Tibial artery (tissue), 4 donors: ENCODE results near the gene CISD1.

Source experiments
- DNase-seq, 2 donors: peaks; one replicate each; pipeline ENCODE4 v3.0.0-alpha.2; 2019
- H3K27ac ChIP-seq, 2 donors: fragments of 200-600 bp; sonication (generic) in 1 of 2; 1 replicate in 1 of 2; 2 replicates in 1 of 2; pipeline ENCODE4 v1.5.1; 2018 to 2019; ENCODE audit warnings: mild to moderate bottlenecking in 1 of 2
- H3K27me3 ChIP-seq, 2 donors: fragments of 200-600 bp; sonication (generic) in 1 of 2; one replicate each; pipeline versions ENCODE4 v1.5.1 to v1.6.0; 2016 to 2019
- H3K36me3 ChIP-seq, 3 donors: fragments of 200-600 bp; sonication (generic) in 2 of 3; one replicate each; pipeline ENCODE4 v1.5.1; 2016 to 2019; ENCODE audit warnings: mild to moderate bottlenecking in 2 of 3
- H3K4me1 ChIP-seq, 4 donors: fragments of 200-600 bp; sonication (generic) in 2 of 4; 1 replicate in 3 of 4; 2 replicates in 1 of 4; pipeline ENCODE4 v1.5.1; 2016 to 2019
- H3K4me3 ChIP-seq, 2 donors: fragments of 200-600 bp; sonication (generic) in 1 of 2; 1 replicate in 1 of 2; 2 replicates in 1 of 2; pipeline ENCODE4 v1.5.1; 2018 to 2019; ENCODE audit warnings: mild to moderate bottlenecking in 2 of 2
- H3K9me3 ChIP-seq, 3 donors: fragments of 200-600 bp; sonication (generic) in 1 of 3; one replicate each; pipeline ENCODE4 v1.5.1; 2016 to 2019
- intact Hi-C: fragments of 100-400 bp; cut with DNase I; formaldehyde crosslinking; loops from one replicate; pipeline ENCODE4 v1.15.0; 2023; ENCODE audit warnings: low total_unique reads
- TF ChIP-seq, protein P1 (sequence below), 2 experiments: fragments of 200-600 bp in 1 of 2; fragments of 450-650 bp in 1 of 2; IDR thresholded peaks; one replicate each; pipeline ENCODE4 v1.5.1; 2017 to 2019; ENCODE audit warnings: antibody characterized with exemption in 2 of 2, mild to moderate bottlenecking in 1 of 2, moderate library complexity in 1 of 2

Gene CISD1

GRCh38 chr10:58293989-58294388, 25.0 kb downstream of the CISD1 start:
- Histone ChIP-seq H3K36me3 (no peaks in the 10 kb centered on the region), H3K4me3 (no peak overlapping the region), H3K9me3 (no peaks in the 10 kb centered on the region), H3K27ac (no peak overlapping the region), H3K4me1 (no peaks in the 10 kb centered on the region), H3K27me3 (no peaks in the 10 kb centered on the region)
- no peak for DNase-seq
- TF ChIP-seq, protein P1, sequence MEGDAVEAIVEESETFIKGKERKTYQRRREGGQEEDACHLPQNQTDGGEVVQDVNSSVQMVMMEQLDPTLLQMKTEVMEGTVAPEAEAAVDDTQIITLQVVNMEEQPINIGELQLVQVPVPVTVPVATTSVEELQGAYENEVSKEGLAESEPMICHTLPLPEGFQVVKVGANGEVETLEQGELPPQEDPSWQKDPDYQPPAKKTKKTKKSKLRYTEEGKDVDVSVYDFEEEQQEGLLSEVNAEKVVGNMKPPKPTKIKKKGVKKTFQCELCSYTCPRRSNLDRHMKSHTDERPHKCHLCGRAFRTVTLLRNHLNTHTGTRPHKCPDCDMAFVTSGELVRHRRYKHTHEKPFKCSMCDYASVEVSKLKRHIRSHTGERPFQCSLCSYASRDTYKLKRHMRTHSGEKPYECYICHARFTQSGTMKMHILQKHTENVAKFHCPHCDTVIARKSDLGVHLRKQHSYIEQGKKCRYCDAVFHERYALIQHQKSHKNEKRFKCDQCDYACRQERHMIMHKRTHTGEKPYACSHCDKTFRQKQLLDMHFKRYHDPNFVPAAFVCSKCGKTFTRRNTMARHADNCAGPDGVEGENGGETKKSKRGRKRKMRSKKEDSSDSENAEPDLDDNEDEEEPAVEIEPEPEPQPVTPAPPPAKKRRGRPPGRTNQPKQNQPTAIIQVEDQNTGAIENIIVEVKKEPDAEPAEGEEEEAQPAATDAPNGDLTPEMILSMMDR (IDR thresholded peaks at IDR 0.05): no peak
- intact Hi-C loops: loop anchor here (5.0 kb wide), 1 partner anchor 117 kb away; no protein-coding TSS in a partner anchor

DNA sequence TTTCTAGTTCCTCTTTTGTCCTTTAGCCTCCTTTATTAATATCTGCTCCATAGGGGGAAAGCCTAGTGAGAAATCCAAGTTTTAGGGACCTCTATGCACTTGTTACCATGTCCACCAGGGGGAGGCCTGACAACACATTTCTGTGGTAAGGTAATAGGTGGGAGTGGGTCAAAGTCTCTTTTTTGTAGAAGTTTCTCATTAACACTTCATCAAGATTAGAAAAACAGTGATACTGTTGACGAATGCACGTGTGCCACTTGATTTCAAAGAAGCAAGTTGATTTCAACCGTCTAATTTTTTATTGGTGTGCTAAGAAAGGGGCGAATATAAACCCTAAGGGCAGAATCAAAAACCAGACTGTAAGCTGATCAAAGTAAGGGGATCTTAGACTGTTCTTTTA, 30.6 kb downstream of the CISD1 start:
- DNase-seq: peak in 1 of 2 donors; percentile 33
- no peak overlapping the region for H3K4me3 ChIP-seq
- H3K36me3 ChIP-seq: no peaks in the 10 kb centered on the region
- TF ChIP-seq, protein P1 (IDR thresholded peaks at IDR 0.05): peak; percentile 58 to 66
- intact Hi-C loops: no loop called here
- peaks cover 0 to 3% of the 10 kb centered on the region in 2 donors for H3K27me3 ChIP-seq
- no peaks in the 10 kb centered on the region for H3K9me3 ChIP-seq
- H3K4me1 ChIP-seq: no peaks in the 10 kb centered on the region
- H3K27ac ChIP-seq: no peak overlapping the region

DNA sequence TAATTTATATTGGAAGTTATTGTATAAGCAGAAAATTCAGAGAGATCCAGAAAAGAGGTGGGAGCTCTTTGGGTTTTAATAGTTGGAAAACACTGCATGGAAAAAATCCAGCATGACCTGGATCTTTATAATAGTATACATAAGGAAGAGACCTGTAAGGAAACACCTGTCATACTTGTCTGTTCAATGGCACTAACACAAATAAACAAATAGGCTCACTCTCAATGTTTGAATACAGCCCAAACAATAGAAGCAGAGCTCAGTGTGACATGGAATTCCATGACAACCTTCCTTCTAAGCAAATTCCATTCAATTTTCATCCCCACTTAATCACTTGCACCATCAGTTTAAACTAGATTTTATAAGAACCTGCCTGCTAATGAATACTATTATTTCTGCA, 31.7 kb downstream of the CISD1 start:
- H3K27me3 ChIP-seq: peaks cover 0 to 5% of the 10 kb centered on the region in 2 donors
- TF ChIP-seq, protein P1 (IDR thresholded peaks at IDR 0.05): no peak
- intact Hi-C loops: no loop called here
- no peak for DNase-seq
- no peaks in the 10 kb centered on the region for H3K36me3 ChIP-seq
- no peak overlapping the region for H3K27ac ChIP-seq
- H3K4me1 ChIP-seq: no peaks in the 10 kb centered on the region
- no peaks in the 10 kb centered on the region for H3K9me3 ChIP-seq
- no peak overlapping the region for H3K4me3 ChIP-seq

DNA sequence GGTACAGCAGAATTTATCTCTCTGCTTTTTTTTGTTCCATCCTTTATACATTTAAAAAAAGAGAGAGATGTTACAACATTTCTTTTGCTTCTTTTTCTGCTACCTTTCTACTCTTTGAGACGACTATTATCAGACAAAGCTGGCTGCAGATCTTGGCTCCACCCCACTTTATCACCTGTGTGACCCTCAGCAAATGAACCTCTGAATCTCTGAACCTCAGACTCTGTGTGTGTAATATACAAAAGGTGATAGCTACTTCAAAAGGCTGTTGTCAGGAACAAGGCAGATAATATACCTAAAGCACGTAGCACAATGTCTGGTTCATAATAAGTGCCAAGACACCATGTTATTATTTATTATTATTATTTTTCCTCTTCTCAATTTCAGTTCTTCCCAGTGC, 33.3 kb downstream of the CISD1 start:
- no peak overlapping the region for H3K4me3 ChIP-seq
- no peaks in the 10 kb centered on the region for H3K4me1 ChIP-seq
- no peaks in the 10 kb centered on the region for H3K36me3 ChIP-seq
- intact Hi-C loops: no loop called here
- TF ChIP-seq, protein P1 (IDR thresholded peaks at IDR 0.05): no peak
- no peak for DNase-seq
- peaks cover 0 to 8% of the 10 kb centered on the region in 2 donors for H3K27me3 ChIP-seq
- H3K9me3 ChIP-seq: no peaks in the 10 kb centered on the region
- H3K27ac ChIP-seq: no peak overlapping the region

GRCh38 chr10:58304099-58304633, 35.2 kb downstream of the CISD1 start:
- Histone ChIP-seq H3K27ac (no peak overlapping the region), H3K4me1 (no peaks in the 10 kb centered on the region), H3K36me3 (no peaks in the 10 kb centered on the region), H3K4me3 (no peak overlapping the region), H3K9me3 (no peaks in the 10 kb centered on the region), H3K27me3 (peaks cover 0 to 8% of the 10 kb centered on the region in 2 donors)
- no peak for DNase-seq
- intact Hi-C loops: no loop called here
- TF ChIP-seq, protein P1 (IDR thresholded peaks at IDR 0.05): no peak

DNA sequence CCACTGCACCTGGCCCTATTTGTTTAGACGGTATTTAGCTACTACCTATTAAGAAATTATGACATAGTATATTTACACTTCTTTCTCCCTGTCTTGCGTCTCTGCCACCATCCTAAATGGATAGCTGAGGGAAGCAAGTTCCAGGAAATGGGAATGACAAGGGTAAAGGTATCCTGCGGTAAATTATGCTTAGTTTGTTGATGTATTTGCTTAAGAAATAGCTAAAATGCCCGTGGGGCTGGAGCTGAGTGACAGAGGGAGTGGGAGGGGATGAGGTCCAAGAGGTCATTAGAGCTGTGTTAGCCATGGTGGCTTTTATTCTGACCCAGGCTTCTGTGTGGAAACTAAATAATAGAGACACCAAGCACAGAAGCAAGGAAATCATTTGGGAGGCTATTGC, 36.9 kb downstream of the CISD1 start:
- no peak for DNase-seq
- no peaks in the 10 kb centered on the region for H3K9me3 ChIP-seq
- peaks cover 0 to 8% of the 10 kb centered on the region in 2 donors for H3K27me3 ChIP-seq
- no peaks in the 10 kb centered on the region for H3K36me3 ChIP-seq
- H3K4me3 ChIP-seq: no peak overlapping the region
- TF ChIP-seq, protein P1 (IDR thresholded peaks at IDR 0.05): no peak
- H3K4me1 ChIP-seq: no peaks in the 10 kb centered on the region
- H3K27ac ChIP-seq: no peak overlapping the region
- intact Hi-C loops: no loop called here
